Inflammatory macrophage (primary cell): ENCODE data around the gene WNT9B.

Experiments used
- DNase-seq, 2 donors: peaks; one replicate each; pipeline ENCODE4 v3.0.0-alpha.2; 2020 to 2022

WNT9B gene

DNA sequence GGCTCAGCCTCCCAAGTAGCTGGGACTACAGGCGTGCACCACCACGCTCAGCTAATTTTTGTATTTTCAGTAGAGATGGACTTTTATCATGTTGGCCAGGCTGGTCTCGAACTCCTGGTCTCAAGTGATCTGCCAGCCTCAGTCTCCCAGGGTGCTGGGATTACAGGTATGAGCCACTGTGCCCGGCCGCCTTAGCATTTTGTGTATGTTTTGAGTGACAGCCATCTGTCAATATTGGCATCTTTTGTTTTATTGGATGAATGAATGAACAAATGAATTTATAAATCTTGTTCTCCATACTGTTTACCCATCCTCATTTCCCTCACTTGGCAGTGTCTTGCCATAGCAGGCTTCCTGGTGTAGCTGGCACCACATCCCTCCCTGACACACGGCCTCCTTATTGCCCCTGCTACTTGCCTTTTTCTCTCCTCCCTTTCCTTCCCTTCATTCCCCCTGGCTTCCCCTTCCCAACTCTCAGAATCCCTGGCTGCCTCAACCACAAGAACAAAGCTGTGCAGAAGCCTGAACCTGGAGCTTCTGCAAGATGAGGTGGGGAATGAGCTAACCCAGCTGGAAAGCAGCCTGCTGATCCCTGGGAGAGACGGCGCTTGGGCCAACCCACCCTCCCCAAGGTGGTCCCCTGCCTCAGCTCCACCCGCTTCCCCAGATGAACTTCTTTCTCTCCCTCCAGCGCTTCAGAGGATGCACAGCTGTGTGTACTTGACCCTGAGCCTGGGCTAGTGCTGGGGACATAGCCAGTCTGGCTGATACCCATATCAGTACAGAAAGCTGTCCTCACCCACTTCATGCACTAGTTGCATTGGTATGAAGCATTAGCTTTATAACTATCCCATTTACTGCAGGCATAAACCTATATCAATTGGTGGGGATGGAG lies 34.3 kb downstream of the WNT9B start:
- no peak for DNase-seq

- no peak for DNase-seq
Measured at GRCh38 chr17:46886310-46886663, 34.9 kb downstream of the WNT9B start.

DNA sequence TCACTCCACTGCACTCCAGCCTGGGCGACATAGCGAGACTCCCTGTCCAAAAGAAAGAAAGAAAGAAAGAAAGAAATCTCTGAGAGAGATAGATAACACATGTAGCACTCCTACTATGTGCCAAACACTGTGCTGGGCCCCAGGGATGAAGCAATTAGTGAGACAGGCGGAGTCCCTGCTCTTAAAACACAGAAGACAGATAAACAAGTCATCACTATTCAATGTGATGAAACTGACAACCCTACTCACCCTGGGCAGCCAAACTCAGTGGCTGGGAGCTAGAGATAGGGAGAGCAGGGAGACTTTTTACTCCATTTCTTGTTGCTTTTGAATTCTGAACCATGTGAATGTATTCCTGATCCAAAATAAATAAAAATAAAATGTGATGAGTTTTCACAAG lies 36.3 kb downstream of the WNT9B start:
- DNase-seq, result no peak

DNA sequence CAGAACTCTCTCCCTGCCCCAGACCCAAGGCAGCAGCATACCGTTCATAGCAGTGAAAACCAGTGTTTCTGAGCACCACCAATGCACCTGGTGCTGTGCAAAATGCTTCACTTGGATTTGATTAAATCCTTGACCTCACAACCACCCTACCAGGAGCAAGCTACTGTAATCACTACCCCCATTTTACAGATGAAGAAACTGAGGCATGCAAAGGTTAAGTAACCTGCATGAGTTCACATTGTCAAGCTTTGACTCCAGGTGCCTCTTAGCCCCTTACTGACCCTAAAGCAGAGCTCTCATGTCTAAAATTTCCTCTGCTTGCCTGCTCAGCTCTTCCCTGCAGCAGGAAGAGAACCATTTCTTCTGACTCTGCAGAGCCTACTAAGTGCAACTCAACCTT lies 37.3 kb downstream of the WNT9B start:
- no peak for DNase-seq

DNA sequence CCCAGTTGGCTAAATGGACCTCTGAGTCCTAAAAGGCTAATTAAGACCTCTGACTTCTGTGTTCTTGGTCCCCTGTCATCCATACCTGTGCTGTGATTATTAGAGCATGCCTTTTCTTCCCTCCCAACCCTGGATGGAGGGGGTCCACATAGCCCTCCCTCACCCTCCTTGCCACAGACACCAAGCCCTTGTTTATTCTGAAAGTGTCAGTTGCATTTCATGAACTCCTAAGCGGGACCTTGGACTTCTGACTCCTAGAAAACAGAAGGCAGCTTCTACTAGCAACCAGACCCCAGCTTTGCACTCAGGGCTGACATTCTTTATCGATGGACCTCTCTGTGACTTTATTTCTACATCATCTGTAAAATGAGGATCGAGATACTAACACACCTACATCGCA lies 38.1 kb downstream of the WNT9B start:
- no peak for DNase-seq

GRCh38 chr17:46889992-46890564 lies 38.7 kb downstream of the WNT9B start:
- no peak for DNase-seq

GRCh38 chr17:46890638-46891037 lies 39.3 kb downstream of the WNT9B start:
- DNase-seq, result no peak

DNA sequence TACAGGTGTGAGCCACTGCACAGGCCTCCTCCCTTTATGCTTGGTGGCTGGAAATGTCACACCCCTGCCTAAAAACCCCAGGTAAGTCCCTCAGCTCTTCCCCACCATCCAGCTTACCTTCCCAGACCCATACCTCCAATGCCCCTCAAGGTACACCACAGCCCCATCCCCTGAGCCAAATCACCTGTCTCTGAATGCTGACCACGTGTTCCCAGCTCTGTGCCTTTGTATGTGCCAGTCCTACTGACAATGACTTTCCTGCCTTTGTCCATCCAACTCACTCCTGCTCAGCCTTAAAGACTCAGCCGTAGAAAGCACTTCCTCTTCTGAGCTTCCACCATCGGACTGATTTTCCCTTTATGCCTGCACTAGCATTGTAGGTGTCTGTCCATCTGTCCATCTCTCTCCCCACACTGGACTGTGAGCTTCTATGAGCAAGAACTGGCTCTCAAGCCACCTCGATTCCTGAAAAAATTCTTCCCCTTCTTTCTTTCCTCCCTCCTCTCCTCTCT lies 40.9 kb downstream of the WNT9B start:
- DNase-seq, result no peak

GRCh38 chr17:46894024-46894423 lies 42.6 kb downstream of the WNT9B start:
- DNase-seq, result no peak

DNA sequence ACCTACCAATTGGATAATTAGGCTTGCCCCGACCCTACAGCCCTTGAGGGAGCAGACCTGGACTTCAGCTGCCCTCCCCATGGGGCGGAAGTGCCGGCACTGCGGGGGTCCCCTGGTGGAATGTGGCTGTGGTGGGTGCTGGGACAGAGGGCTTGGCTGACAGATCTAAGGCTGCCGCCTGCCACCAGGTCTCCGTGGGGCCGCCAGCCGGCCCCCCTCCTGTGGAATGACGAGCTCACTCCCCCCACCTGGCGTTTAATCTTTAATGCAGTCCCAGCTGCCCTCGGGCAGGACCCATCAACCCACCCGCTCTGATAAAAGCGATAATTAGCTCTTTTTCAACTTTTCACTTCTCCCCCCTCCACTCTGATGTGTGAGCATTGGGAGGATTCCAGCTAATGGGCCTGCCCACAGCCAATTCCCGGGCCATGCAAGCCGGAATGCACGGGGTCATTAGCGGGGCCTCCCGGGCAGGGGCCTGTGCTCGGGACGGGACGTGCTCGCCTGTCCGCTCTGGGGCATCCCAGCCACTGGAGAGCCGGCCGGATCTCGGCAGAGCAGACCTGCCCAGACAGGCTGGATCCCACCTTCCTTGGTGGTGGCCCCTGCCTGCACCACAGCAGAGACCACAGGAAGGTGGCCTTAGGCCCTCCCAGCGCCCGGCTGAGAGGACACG lies 43.2 kb downstream of the WNT9B start:
- DNase-seq, result no peak

DNA sequence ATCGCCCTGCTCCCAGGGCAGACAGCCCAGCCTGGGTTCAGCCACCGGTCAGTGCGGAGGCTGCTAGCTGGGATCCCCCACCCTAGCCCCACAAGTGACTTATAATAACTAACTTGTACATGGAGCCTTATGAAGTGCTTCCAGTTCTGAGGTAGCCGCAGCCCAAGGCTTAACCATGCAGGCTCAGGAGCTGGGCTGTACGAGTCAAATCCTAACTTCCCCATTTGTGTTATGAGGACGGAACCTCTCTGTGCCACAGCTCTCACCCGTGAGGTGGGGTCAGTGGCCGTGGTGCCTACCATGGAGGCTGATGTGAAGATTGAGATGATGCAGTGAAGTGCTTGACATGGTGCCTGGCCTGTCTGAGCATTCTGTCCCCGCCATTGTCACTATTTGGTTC lies 43.8 kb downstream of the WNT9B start:
- DNase-seq, result peak; percentile 21 to 34

- no peak for DNase-seq
Measured at GRCh38 chr17:46896991-46897390, 45.6 kb downstream of the WNT9B start.

- DNase-seq, result no peak
Measured at GRCh38 chr17:46898364-46898763, 47.0 kb downstream of the WNT9B start.

GRCh38 chr17:46898860-46899259 lies 47.5 kb downstream of the WNT9B start:
- DNase-seq, result no peak

DNA sequence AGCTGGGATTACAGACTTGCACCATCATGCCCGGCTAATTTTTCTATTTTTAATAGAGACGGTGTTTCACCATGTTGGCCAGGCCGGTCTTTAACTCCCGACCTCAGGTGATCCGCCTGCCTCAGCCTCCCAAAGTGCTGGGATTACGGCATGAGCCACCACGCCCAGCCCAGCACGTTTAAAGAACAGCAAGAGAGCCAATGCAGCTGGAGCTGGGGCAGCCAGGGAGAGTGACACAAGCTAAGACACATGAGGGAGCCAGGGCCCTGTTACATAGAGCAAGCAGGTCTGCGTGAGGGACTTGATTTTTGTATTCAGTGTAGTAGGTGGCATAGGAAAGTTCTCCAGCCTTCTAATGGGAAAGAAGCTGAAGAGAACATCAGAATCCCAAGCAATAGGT lies 49.9 kb downstream of the WNT9B start:
- no peak for DNase-seq

- DNase-seq, result no peak
Measured at GRCh38 chr17:46903762-46904672, 52.6 kb downstream of the WNT9B start.

- DNase-seq, result no peak
Measured at GRCh38 chr17:46908068-46908737, 56.8 kb downstream of the WNT9B start.

GRCh38 chr17:46910179-46910927 lies 59.0 kb downstream of the WNT9B start:
- no peak for DNase-seq

- no peak for DNase-seq
Measured at GRCh38 chr17:46911311-46911710, 59.9 kb downstream of the WNT9B start.

GRCh38 chr17:46915596-46915995 lies 64.2 kb downstream of the WNT9B start:
- DNase-seq, result no peak

DNA sequence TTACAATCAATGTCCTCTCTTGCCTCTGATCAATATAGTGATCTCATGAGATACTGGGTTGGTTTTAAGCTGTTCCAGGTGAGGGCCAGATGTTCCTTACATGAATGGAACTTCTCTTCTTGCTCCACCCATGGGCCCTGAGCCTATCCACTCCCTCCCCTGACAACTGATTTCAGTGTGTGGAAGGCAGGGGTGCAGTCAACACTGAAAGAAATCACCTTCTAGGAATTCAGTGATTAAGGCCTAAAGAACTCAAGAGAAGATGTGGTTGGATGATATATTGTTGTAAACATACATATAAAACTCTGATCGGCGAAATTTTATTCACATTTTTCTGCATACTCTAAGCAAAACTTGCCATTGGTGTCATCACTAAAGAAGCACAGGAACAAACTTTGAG lies 64.8 kb downstream of the WNT9B start:
- DNase-seq, result no peak
